Testis (tissue), 3 donors: ENCODE results near the gene RASIP1. TPM values are rescaled to one million over a fixed set of nuclear protein-coding genes. Genes with fewer than 3 reads are reported as not detected.

Experiments
- DNase-seq: peaks from one replicate; pipeline ENCODE4 v3.0.0-alpha.2; 2019
- H3K27ac ChIP-seq, 2 donors: fragments of 200-600 bp; sonication (generic); one replicate each; pipeline ENCODE4 v1.5.1; 2019
- H3K27me3 ChIP-seq: fragments of 200-600 bp; sonication (generic); one replicate; pipeline ENCODE4 v1.5.1; 2019
- H3K36me3 ChIP-seq: fragments of 200-600 bp; sonication (generic); one replicate; pipeline ENCODE4 v1.5.1; 2017; ENCODE audit warnings: low read depth; ENCODE audit errors: missing control alignments
- H3K4me1 ChIP-seq: fragments of 200-600 bp; sonication (generic); one replicate; pipeline ENCODE4 v1.5.1; 2019
- H3K4me3 ChIP-seq, 2 donors: fragments of 200-600 bp; sonication (generic); one replicate each; pipeline ENCODE4 v1.5.1; 2017 to 2019
- H3K9me3 ChIP-seq: fragments of 200-600 bp; sonication (generic); one replicate; pipeline ENCODE4 v1.5.1; 2017
- POLR2A ChIP-seq: fragments of 450-650 bp; IDR thresholded peaks from one replicate; pipeline ENCODE4 v1.6.1; 2017; ENCODE audit warnings: antibody characterized with exemption, mild to moderate bottlenecking, moderate library complexity
- WGBS, 2 donors: methylation state at CpG; one replicate each; pipeline ENCODE4 v1.1.5; 2018; 5-methylcytosine and 5-hydroxymethylcytosine counted together
- intact Hi-C: fragments of 100-400 bp; cut with DNase I; formaldehyde crosslinking; loops from one replicate; pipeline ENCODE4 v1.15.1; 2023; ENCODE audit warnings: low total_unique reads
- polyA plus RNA-seq: library from polyadenylated mRNA; stranded (reverse); fragments of 350-450 nt; fragmentation: Illumina TruSeq; extraction: RNeasy Lipid Tissue Mini Kit (QIAGEN cat#74804); gene quantifications from one replicate; pipeline ENCODE4 v1.2.3, GENCODE V29; 2014; ENCODE audit warnings: low read depth, low replicate concordance; ENCODE audit not compliant: insufficient read depth
- total RNA-seq, 2 donors: library from RNA; depleted of rRNA; stranded (reverse); fragments of >200 nt; gene quantifications; one replicate each; pipeline ENCODE4 v1.2.3, GENCODE V29; 2016
- TF ChIP-seq, protein P1 (sequence below), 3 experiments: fragments of 450-650 bp in 2 of 3; fragments of 200-600 bp in 1 of 3; sonication (generic) in 1 of 3; IDR thresholded peaks; one replicate each; pipeline ENCODE4 v1.5.1; 2016 to 2019; ENCODE audit warnings: antibody characterized with exemption in 3 of 3, mild to moderate bottlenecking in 2 of 3, moderate library complexity in 1 of 3

The RASIP1 gene
- total and polyA plus RNA-seq, 3 donors from 2014 or later, result 8.8 to 21.4 (median 11.2) TPM

DNA sequence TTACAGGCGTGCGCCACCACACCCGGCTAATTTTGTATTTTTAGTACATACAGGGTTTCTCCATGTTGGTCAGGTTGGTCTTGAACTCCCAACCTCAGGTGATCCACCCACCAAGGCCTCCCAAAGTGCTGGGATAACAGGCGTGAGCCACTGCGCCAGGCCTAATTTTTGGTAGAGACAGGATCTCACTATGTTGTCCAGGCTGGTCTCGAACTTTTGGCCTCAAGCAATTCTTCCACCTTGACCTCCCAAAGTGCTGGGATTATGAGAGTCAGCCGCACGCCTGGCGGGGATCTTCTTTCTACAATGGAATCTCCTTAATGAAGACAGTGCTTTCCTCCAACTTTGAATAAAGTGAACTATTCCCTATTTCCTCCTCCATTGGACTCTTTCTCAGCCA is 5.8 kb downstream of the RASIP1 start:
- no peaks in the 10 kb centered on the region for H3K36me3 ChIP-seq

DNA sequence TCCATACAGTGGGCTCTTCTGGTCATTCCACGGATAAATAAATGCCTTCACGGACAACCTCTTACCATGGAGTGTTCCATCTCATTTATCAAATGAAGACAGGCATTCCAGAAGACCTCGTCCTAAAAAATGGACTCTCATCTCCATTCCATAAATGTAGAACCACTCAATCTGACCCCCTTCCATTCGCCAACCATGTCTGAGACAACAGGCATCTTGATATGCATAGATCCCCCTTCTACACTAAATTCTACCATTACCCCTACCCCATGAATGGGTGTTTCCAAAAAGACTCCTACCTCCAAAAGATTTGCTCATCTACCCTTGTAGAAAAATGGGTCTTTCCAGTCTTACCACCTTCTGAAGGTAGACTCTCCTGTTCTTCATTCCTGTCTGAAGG is 9.0 kb downstream of the RASIP1 start:
- H3K27me3 ChIP-seq, result no peaks in the 10 kb centered on the region
- WGBS, 2 donors, result 89 to 90% methylated on average over 4 of the region's 4 CpGs
- intact Hi-C loops, result no loop called here
- H3K36me3 ChIP-seq, result no peaks in the 10 kb centered on the region
- no peaks in the 10 kb centered on the region for H3K4me1 ChIP-seq
- H3K27ac ChIP-seq, result no peak overlapping the region
- no peak for DNase-seq
- TF ChIP-seq POLR2A, result no peak
- TF ChIP-seq, protein P1, sequence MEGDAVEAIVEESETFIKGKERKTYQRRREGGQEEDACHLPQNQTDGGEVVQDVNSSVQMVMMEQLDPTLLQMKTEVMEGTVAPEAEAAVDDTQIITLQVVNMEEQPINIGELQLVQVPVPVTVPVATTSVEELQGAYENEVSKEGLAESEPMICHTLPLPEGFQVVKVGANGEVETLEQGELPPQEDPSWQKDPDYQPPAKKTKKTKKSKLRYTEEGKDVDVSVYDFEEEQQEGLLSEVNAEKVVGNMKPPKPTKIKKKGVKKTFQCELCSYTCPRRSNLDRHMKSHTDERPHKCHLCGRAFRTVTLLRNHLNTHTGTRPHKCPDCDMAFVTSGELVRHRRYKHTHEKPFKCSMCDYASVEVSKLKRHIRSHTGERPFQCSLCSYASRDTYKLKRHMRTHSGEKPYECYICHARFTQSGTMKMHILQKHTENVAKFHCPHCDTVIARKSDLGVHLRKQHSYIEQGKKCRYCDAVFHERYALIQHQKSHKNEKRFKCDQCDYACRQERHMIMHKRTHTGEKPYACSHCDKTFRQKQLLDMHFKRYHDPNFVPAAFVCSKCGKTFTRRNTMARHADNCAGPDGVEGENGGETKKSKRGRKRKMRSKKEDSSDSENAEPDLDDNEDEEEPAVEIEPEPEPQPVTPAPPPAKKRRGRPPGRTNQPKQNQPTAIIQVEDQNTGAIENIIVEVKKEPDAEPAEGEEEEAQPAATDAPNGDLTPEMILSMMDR (IDR thresholded peaks at IDR 0.05), result no peak
- no peaks in the 10 kb centered on the region for H3K9me3 ChIP-seq
- H3K4me3 ChIP-seq, result no peak overlapping the region

More for the DNA sequence above, 5.8 kb downstream of the RASIP1 start:
- 79 to 85% methylated on average over 9 of the region's 9 CpGs for WGBS, 2 donors
- intact Hi-C loops, result no loop called here
- no peak overlapping the region for H3K4me3 ChIP-seq
- no peak for DNase-seq
- no peaks in the 10 kb centered on the region for H3K9me3 ChIP-seq
- no peaks in the 10 kb centered on the region for H3K27me3 ChIP-seq
- no peaks in the 10 kb centered on the region for H3K4me1 ChIP-seq
- H3K27ac ChIP-seq, result no peak overlapping the region
- TF ChIP-seq, protein P1 (IDR thresholded peaks at IDR 0.05), result no peak
- no peak for TF ChIP-seq POLR2A

DNA sequence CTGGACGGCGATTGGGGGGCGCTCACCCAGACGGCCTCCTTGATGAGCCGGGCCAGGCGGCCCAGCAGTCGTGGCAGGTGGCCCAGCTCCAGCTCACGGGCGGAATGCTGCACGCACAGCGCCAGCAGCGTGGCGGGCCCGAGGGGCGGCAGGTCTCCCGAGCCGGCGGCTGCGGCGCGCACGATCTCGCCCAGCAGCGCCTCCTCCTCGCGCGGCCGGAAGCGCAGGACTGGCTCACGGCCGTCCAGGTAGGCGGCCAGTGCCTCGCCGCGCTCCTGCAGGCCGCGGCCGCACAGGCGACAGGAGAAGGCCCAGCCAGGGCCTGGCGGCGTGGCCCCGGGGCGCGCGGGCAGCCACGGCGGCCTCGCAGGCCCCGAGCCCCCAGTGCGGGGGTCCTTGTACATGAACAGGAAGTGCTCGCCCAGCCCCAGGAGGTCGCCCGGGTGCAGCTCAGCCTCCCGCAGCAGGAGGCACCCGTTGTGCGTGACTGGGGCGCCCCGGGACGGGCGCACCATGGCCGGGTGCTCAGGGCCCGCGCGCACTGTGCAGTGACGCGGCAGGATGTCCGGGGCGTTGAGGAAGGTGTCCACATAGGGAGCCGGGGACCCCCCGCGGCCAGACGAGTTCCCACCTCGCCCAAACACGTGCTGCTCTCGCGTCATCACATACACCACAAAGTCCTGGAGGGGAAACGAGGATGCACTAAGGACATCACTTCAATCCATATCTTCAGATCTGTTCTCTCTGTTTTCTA is 11.3 kb downstream of the RASIP1 start:
- Histone ChIP-seq H3K4me1 (peaks cover 13% of the 10 kb centered on the region), H3K27ac (peak overlapping the region in 1 of 2 donors; percentile 66), H3K9me3 (no peaks in the 10 kb centered on the region), H3K4me3 (peak overlapping the region; percentile 26 to 49), H3K36me3 (no peaks in the 10 kb centered on the region), H3K27me3 (no peaks in the 10 kb centered on the region)
- intact Hi-C loops, result no loop called here
- DNase-seq, result no peak
- TF ChIP-seq, protein P1 (IDR thresholded peaks at IDR 0.05), result no peak
- no peak for TF ChIP-seq POLR2A
- 32 to 43% methylated on average over 22 to 51 of the region's 77 CpGs for WGBS, 2 donors

DNA sequence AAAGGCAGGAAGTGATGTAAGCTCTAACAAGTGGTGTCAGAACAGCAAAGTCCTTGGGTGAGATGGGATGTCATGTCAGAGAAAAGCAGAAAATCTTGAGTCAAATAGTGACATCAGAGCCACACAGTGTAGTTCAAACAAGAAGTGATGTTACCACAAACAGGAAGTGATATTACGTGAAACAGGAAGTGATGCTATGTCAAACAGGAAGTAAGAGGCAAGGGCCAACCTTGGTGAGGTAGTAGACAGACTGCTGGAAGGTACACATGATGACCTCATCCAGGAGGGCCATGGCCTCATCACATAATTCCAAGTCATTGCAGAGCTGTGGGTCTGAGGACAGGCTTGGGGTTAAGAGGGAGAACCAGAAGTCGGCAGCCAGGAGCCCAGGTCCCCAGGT is 13.9 kb downstream of the RASIP1 start:
- intact Hi-C loops, result no loop called here
- Histone ChIP-seq H3K4me3 (no peak overlapping the region), H3K9me3 (no peaks in the 10 kb centered on the region), H3K27me3 (no peaks in the 10 kb centered on the region), H3K4me1 (peaks cover 13% of the 10 kb centered on the region), H3K36me3 (no peaks in the 10 kb centered on the region), H3K27ac (peak overlapping the region in 1 of 2 donors; percentile 43)
- TF ChIP-seq, protein P1 (IDR thresholded peaks at IDR 0.05), result no peak
- no peak for TF ChIP-seq POLR2A
- no peak for DNase-seq
- 68 to 79% methylated on average over 1 to 2 of the region's 2 CpGs for WGBS, 2 donors
